ENCODE results near the gene ADAMTS15.
"Not testable (repeated sequence)": the region's sequence is repeated elsewhere in the genome, so short reads cannot be mapped to it uniquely, and the experiment has no call there.

ADAMTS15 gene

DNA sequence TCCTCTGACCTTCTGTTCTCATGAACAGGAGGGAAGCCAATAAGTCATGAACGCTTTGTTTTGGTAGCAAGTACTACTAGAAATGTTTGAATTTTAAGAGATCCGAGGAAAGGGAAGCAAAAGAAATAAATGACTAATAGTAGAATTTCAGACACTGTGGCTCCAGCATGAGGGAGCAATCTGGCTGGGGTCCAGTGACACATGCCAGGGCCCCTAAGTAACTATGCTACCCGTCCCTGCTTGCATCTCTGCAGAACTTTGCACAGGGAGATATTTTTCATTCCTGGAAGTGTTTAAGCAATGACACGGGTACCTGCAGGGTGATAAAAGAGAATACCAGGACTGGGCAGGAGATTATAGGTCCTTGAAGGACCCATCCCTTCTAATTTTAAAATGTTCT lies 12.8 kb upstream of the ADAMTS15 start:
- DNase-seq (ENCODE audit: low spot score): peak; percentile 69

DNA sequence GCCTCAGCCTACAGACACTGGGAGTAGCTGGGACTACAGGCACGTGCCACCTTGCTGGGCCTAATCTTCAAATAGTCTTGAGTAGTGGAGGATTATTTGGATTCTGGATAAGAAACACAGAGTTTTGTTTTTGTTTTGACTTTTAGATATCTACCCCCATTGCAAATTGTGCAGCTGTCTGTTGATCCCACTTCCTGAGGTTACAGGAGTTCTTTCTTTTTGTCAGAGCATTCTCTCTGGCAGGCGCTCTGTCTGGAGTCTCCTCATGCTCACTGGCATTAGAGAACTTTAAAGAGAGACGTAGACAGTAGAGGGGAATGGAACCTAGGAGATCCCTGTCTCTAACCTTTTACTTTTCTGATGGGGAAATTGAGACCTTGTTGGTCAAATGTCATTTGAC lies 12.3 kb upstream of the ADAMTS15 start:
- DNase-seq (ENCODE audit: low spot score): no peak

GRCh38 chr11:130437848-130438247 lies 10.6 kb upstream of the ADAMTS15 start:
- DNase-seq (ENCODE audit: low spot score): no peak

- DNase-seq (ENCODE audit: low spot score): not testable (repeated sequence)
These were observed 9.9 kb upstream of the ADAMTS15 start for GRCh38 chr11:130438401-130439159.

GRCh38 chr11:130439160-130439519 lies 9.3 kb upstream of the ADAMTS15 start:
- DNase-seq (ENCODE audit: low spot score): no peak

GRCh38 chr11:130439876-130440275 lies 8.6 kb upstream of the ADAMTS15 start:
- DNase-seq (ENCODE audit: low spot score): no peak

DNA sequence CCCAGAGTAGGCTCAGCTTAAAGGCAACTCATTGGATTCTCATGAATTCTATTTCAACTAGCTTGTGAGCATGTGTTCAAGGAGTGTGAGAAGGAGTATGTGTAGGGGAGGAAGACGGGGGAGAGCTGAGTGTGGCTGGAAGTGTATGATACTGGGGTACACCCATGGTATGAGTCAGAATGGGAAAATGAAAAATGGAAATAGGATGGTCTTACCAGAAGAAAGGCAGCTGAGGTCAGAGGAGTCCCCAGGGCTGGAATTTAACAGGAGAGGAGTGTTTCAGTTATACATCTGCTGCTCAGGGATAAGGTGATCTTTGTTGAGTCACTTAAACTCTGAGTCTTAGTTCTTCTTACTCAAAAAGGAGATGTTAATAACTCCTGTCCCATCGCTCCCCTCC lies 6.7 kb upstream of the ADAMTS15 start:
- DNase-seq (ENCODE audit: low spot score): no peak

DNA sequence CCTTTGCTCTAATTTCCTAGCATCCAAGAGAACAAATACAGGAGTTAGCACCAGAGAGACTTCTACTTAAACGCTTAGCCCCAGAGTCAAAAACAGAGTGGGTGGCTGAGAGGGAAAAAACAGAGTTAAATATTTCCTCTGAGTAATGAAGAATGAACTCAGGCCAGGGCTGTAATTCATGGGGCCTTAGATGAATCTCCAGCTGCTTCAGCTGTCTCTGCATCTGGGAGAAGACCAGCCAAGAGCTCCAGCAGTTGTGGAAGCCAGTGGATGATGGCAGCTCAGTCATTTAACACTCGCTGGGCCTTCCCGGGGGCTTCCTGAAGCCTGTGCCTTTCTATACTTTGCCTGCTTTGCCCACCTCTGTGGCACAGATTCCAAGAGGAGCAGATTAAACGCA lies 5.7 kb upstream of the ADAMTS15 start:
- no peak for DNase-seq (ENCODE audit: low spot score)

- DNase-seq (ENCODE audit: low spot score): no peak
These were observed 2.7 kb upstream of the ADAMTS15 start for GRCh38 chr11:130445788-130446187.

- no peak for DNase-seq (ENCODE audit: low spot score)
These were observed 418 bp upstream of the ADAMTS15 start for GRCh38 chr11:130448039-130448415.

- no peak for DNase-seq (ENCODE audit: low spot score)
These were observed 1.0 kb downstream of the ADAMTS15 start for GRCh38 chr11:130449310-130449990.

DNA sequence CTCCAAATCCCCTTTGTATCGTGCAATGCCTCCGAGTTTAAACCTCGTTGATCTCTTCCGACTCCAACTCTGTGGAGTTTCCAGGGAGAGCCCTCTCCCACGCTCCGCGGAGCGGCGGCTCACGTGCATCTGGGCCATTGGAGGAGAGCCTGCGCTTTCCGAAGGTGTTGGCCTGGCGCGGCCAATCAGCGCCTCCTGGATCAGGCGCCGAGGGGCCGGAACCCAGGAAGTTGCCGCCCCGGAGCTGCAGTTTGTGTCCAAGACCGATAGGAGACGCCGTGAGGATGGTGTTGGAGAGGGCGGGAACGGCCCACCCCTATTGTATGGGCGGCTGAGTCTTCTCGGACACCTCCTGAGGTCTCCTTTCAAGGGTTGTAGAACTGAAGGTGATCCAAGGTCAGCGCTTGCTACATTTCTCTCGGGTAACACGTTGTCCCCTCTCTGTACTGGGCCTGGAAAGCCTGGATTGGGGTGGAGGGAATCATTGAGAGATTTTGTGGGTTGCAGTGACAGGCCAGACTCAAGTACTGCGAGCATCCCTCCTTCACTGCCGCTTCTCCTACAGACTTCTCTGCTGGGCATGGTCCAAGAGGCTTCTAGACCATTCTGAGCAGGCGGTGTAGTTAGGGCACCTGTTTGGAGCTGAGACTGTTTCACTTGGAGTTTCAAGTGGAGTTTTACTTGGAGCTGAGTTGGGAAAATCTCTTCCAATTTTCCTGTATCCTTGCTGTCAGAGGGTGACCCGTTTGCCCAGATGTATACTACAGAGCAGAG lies 1.7 kb downstream of the ADAMTS15 start:
- peak; percentile 60 for DNase-seq (ENCODE audit: low spot score)

GRCh38 chr11:130451231-130452019 lies 3.0 kb downstream of the ADAMTS15 start:
- peak; percentile 80 for DNase-seq (ENCODE audit: low spot score)

DNA sequence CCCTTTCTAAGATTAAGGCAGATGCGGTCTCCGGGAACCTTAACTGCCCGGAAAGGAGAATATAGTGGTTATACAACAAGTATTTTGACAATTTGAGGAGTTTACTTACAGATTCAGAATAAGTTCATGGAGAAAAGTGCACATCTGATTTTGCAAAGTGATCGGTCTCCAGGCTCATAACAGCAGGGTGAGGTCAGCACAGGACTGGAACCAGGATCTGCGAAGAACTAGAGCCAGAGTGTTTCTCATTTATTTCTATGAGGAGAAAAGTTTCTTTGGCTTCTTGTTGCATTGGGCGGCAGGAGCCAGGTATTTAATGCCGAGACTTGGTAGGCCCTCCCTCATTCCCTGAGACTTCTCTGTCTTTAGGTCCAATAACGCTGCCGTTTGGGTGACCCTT lies 3.7 kb downstream of the ADAMTS15 start:
- no peak for DNase-seq (ENCODE audit: low spot score)

DNA sequence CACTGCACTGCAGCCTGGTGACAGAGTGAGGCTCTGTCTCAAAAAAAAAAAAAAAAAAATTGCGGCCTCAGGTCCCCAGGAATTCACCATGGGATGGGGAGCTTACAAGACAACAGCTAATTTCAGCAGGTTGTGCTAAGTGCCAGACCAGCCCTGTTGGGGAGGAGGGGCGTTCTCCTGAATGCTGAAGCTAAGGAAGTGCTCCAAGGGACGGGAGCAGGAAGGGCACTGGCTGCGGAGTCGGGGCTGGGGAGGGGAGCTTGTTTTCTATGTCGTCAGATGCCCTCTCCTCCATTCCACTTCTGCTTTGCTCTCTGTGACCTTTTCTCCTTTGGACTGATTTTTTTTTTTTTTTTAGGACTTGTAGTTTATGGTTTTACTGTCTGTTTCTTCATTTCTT lies 4.5 kb downstream of the ADAMTS15 start:
- no peak for DNase-seq (ENCODE audit: low spot score)

DNA sequence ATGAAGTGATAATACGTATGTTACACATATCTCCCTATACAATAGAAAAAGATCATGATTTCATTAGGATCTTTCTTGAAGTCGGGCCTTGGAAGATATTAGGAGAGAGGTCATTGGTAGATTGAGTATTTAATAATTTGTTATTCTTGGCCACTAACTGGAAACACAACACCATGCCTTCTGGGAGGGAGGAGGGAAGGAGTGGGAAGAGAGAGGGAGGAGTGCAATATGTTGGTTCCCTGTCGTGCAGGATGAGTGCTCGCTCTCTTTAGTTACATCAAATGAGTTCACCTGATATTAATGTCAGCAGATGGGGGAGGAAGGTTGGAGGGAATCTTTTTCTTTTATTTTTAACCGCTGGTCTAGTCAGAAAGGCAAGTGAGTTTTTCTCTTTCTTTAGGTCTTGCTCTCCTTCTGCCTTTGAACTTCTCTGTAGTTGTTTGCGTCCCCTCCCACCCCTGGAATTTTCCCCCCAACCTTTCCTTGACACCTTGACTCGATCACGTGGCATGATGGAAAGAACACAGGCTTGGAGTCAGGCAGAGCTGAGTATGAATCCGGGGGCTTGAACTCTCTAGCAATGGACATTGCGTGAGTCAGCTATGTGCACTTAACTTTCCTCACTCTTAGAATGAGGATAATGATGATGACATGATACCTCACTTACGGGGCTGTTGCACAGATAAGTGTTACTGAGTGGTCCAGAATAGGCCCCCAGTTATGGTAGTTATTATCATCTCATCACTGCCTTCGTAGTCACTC lies 6.2 kb downstream of the ADAMTS15 start:
- DNase-seq (ENCODE audit: low spot score): peak; percentile 29

- peak; percentile 47 for DNase-seq (ENCODE audit: low spot score)
These were observed 7.2 kb downstream of the ADAMTS15 start for GRCh38 chr11:130455483-130456127.

DNA sequence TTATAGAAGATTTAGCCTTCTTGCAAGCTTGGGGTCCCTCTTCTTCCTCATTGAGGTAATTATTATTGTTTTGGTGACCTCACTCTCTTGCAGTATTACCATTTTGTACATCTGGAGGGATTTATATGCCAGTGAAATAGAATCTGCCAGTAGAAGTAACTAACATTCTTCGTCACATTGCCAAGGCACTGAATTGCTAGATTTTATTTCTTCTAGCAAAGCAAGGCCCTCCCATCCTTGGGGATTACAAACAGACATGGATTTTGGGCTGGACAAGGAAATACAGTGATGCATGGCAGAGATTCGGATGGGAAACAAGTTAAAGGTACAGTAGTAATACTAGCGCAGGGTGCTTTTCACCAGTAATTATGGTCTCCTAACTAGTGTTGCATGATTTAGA lies 7.8 kb downstream of the ADAMTS15 start:
- no peak for DNase-seq (ENCODE audit: low spot score)

GRCh38 chr11:130457623-130458409 lies 9.4 kb downstream of the ADAMTS15 start:
- DNase-seq (ENCODE audit: low spot score): no peak

- no peak for DNase-seq (ENCODE audit: low spot score)
These were observed 9.9 kb downstream of the ADAMTS15 start for GRCh38 chr11:130458410-130458729.

Measured in kidney tubule cell (primary cell).